ENCODE data around the gene MESP1.

Gene MESP1

GRCh38 chr15:89781055-89781454, 30.0 kb upstream of the MESP1 start:
- peak in 1 of 2 donors; percentile 29 for DNase-seq (ENCODE audit: low read depth in 2 of 2)

GRCh38 chr15:89780601-89781000, 29.6 kb upstream of the MESP1 start:
- DNase-seq (ENCODE audit: low read depth in 2 of 2) = no peak

- DNase-seq (ENCODE audit: low read depth in 2 of 2) = no peak
Measured at GRCh38 chr15:89778861-89779260, 27.8 kb upstream of the MESP1 start.

- no peak for DNase-seq (ENCODE audit: low read depth in 2 of 2)
Measured at GRCh38 chr15:89777782-89778380, 26.8 kb upstream of the MESP1 start.

GRCh38 chr15:89777073-89777751, 26.2 kb upstream of the MESP1 start:
- no peak for DNase-seq (ENCODE audit: low read depth in 2 of 2)

GRCh38 chr15:89776274-89777072, 25.4 kb upstream of the MESP1 start, which contains the start of gene MESP2:
TSS of gene MESP2 (plus strand) at chr15:89776332. CDS start at chr15:89776358, 26 bp downstream.
- DNase-seq (ENCODE audit: low read depth in 2 of 2) = peak; percentile 11 to 49

- no peak for DNase-seq (ENCODE audit: low read depth in 2 of 2)
Measured at GRCh38 chr15:89775815-89776214, 24.8 kb upstream of the MESP1 start.

- no peak for DNase-seq (ENCODE audit: low read depth in 2 of 2)
Measured at GRCh38 chr15:89774492-89774891, 23.4 kb upstream of the MESP1 start.

- DNase-seq (ENCODE audit: low read depth in 2 of 2) = no peak
Measured at GRCh38 chr15:89772932-89773583, 22.0 kb upstream of the MESP1 start.

GRCh38 chr15:89770041-89770440, 19.0 kb upstream of the MESP1 start:
- no peak for DNase-seq (ENCODE audit: low read depth in 2 of 2)

GRCh38 chr15:89769366-89769765, 18.3 kb upstream of the MESP1 start:
- no peak for DNase-seq (ENCODE audit: low read depth in 2 of 2)

- DNase-seq (ENCODE audit: low read depth in 2 of 2) = no peak
Measured at GRCh38 chr15:89768071-89768500, 17.0 kb upstream of the MESP1 start.

GRCh38 chr15:89767411-89767915, 16.4 kb upstream of the MESP1 start:
- DNase-seq (ENCODE audit: low read depth in 2 of 2) = no peak

- DNase-seq (ENCODE audit: low read depth in 2 of 2) = no peak
Measured at GRCh38 chr15:89766357-89767311, 15.6 kb upstream of the MESP1 start.

- DNase-seq (ENCODE audit: low read depth in 2 of 2) = no peak
Measured at GRCh38 chr15:89765694-89766093, 14.6 kb upstream of the MESP1 start.

- no peak for DNase-seq (ENCODE audit: low read depth in 2 of 2)
Measured at GRCh38 chr15:89761929-89762328, 10.9 kb upstream of the MESP1 start.

GRCh38 chr15:89761009-89761831, 10.2 kb upstream of the MESP1 start:
- DNase-seq (ENCODE audit: low read depth in 2 of 2) = no peak

- DNase-seq (ENCODE audit: low read depth in 2 of 2) = peak; percentile 32 to 55
Measured at GRCh38 chr15:89760303-89761008, 9.4 kb upstream of the MESP1 start.

- DNase-seq (ENCODE audit: low read depth in 2 of 2) = no peak
Measured at GRCh38 chr15:89759835-89760234, 8.8 kb upstream of the MESP1 start.

All from stimulated activated CD4-positive, alpha-beta T cell treated with anti-CD3 and anti-CD28 coated beads, Interleukin-15, amount 100 ng/mL, for 48 hours (primary cell).